GM20000 (cell line): Measurements from ENCODE around the gene INTS1.

ENCODE experiments used
- DNase-seq: peaks from one replicate; pipeline ENCODE4 v3.0.0; 2012; ENCODE audit warnings: low spot score
- TF ChIP-seq, protein P1 (sequence below): IDR thresholded peaks from 2 replicates; pipeline ENCODE4 v1.5.1; 2012; ENCODE audit warnings: mild to moderate bottlenecking, control low read depth; ENCODE audit errors: extremely low read depth, missing control alignments

INTS1 gene

GRCh38 chr7:1494866-1495563 is 9.2 kb downstream of the INTS1 start:
- TF ChIP-seq, protein P1, sequence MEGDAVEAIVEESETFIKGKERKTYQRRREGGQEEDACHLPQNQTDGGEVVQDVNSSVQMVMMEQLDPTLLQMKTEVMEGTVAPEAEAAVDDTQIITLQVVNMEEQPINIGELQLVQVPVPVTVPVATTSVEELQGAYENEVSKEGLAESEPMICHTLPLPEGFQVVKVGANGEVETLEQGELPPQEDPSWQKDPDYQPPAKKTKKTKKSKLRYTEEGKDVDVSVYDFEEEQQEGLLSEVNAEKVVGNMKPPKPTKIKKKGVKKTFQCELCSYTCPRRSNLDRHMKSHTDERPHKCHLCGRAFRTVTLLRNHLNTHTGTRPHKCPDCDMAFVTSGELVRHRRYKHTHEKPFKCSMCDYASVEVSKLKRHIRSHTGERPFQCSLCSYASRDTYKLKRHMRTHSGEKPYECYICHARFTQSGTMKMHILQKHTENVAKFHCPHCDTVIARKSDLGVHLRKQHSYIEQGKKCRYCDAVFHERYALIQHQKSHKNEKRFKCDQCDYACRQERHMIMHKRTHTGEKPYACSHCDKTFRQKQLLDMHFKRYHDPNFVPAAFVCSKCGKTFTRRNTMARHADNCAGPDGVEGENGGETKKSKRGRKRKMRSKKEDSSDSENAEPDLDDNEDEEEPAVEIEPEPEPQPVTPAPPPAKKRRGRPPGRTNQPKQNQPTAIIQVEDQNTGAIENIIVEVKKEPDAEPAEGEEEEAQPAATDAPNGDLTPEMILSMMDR, result no peak
- DNase-seq, result no peak

GRCh38 chr7:1494447-1494846 is 9.7 kb downstream of the INTS1 start:
- no peak for DNase-seq
- TF ChIP-seq, protein P1, result no peak

DNA sequence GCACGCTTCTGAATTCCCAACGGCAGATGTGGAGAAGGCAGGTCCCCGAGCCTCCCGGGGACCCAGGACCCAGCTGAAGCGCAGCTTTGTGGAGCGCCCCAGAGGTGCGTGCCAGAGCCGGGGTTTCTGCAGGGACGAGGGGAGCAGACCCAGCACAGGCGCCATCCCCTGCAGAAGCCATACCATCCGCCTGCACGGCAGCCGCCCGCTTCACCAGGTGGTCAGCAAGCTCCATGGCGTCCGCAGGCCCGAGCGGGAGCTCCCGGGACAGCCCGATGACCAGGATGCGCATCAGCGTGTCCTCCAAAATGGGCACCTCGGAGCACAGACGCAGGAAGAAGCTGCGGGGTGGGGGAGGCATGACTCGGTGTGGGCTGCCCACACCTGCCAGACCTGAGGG is 10.6 kb downstream of the INTS1 start:
- TF ChIP-seq, protein P1, result no peak

DNA sequence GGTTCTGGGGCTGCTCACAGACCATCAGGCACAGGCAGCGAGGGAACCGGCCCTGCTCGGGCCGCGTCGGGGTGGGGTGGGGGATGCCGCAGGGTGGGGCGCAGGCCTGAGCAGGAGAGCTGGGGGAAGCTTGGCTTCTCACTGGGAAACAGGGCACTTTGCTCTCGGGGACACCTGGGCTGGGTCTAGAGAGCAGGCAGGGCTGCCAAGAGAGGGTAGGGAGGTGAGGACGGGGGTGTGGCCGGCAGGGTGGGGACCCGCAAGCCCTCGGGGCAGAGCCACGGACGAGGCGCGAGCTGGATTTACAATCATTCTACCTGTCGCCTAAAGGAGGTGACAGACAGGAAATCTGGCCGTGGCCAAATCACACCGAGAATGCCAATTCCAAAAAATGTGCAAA is 11.1 kb downstream of the INTS1 start:
- DNase-seq, result no peak
- TF ChIP-seq, protein P1, result no peak

More for the DNA sequence above, 10.6 kb downstream of the INTS1 start:
- DNase-seq, result no peak

DNA sequence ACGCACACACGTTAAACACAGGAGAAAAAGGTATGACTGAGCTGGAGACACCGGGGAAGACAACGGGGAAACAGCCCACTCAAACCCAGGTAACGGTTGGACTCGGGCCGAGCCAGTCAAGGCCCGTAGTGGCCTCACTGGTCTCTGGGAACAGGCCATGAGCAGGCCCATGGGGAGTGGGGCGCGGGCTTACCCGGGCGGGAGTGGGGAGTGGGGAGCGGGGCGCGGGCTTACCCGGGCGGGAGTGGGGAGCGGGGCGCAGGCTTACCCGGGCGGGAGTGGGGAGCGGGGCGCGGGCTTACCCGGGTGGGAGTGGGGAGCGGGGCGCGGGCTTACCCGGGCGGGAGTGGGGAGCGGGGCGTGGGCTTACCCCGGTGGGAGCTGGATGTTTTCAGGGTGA is 11.5 kb downstream of the INTS1 start:
- no peak for DNase-seq
- TF ChIP-seq, protein P1, result no peak

GRCh38 chr7:1492221-1492620 is 12.0 kb downstream of the INTS1 start:
- TF ChIP-seq, protein P1, result no peak
- DNase-seq, result no peak

DNA sequence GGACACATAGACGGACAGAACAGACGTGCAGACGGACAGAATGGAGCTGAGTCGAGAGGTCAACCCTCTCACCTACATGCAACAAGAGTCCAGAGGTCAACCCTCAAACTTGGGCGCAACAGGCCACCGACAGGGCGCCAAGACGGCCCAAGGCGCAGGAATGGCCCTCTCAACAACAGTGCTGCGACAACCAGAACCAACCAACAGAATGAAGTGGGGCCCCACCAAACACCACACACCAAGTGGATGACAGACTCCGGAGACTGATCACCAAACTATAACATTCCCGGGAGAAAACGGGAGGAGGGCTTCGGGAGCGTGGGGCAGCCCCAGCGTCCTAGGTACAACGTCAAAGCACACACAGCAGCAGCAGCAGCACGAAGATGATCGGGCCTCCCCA is 13.4 kb downstream of the INTS1 start:
- TF ChIP-seq, protein P1, result no peak
- no peak for DNase-seq
